Panc1 (cell line): ENCODE data around the gene GALNT10. TPM values are rescaled to one million over a fixed set of nuclear protein-coding genes. Genes with fewer than 3 reads are reported as not detected.

Experiments used
- ATAC-seq: fragments of 200-7000 bp; cut with Tn5 transposase; 2 replicates; pipeline ENCODE4 v1.9.1; 2020; ENCODE audit warnings: mild to moderate bottlenecking, moderate library complexity
- BruUV-seq: library from RNA; stranded (reverse); fragments of 400-500 nt; replicated peaks from 2 replicates; lab custom pipeline; 2021; lab: Mats Ljungman, UMichigan
- CTCF ChIA-PET: fragments of 300-600 bp; sonication (Branson Sonifier 250); formaldehyde crosslinking; loops from one replicate; lab custom pipeline; 2022; ENCODE audit warnings: antibody characterized with exemption; lab: Charles Lee
- POLR2A ChIA-PET: fragments of 300-600 bp; sonication (Branson Sonifier 250); formaldehyde crosslinking; loops from one replicate; lab custom pipeline; 2022; ENCODE audit warnings: antibody characterized with exemption; lab: Charles Lee
- DNase-seq: peaks from one replicate; pipeline ENCODE4 v3.0.0-alpha.2; 2010; ENCODE audit warnings: low read depth, low spot score
- H3K27ac ChIP-seq: 2 replicates; pipeline ENCODE4 v1.5.1; 2011; ENCODE audit warnings: mild to moderate bottlenecking, low read length, inconsistent platforms
- H3K27me3 ChIP-seq: fragments of 200-500 bp; sonication (Bioruptor generic); 2 replicates; pipeline ENCODE4 v1.6.0; 2014; ENCODE audit warnings: low read length, inconsistent platforms; ENCODE audit not compliant: control insufficient read depth, insufficient read depth
- H3K36me3 ChIP-seq: fragments of 200-500 bp; sonication (Bioruptor generic); 2 replicates; pipeline ENCODE4 v1.5.1; 2014; ENCODE audit warnings: inconsistent platforms, mild to moderate bottlenecking, low read length, moderate library complexity; ENCODE audit not compliant: control insufficient read depth, insufficient read depth
- H3K4me1 ChIP-seq: 2 replicates; pipeline ENCODE4 v1.5.1; 2011; ENCODE audit warnings: inconsistent platforms, mild to moderate bottlenecking, low read length, moderate library complexity; ENCODE audit not compliant: control insufficient read depth, insufficient read depth
- H3K4me3 ChIP-seq, 2 experiments: 2 replicates each; pipeline ENCODE4 v1.5.1; 2011 to 2012; ENCODE audit warnings: low read depth in 2 of 2, low read length in 2 of 2, mild to moderate bottlenecking in 2 of 2, inconsistent platforms in 1 of 2, moderate library complexity in 1 of 2
- H3K9me3 ChIP-seq: fragments of 200-500 bp; sonication (Bioruptor generic); 2 replicates; pipeline ENCODE4 v1.5.1; 2014; ENCODE audit warnings: low read depth, mild to moderate bottlenecking, inconsistent platforms, low read length, moderate library complexity; ENCODE audit not compliant: control insufficient read depth, insufficient read depth
- CTCF ChIP-seq: fragments of 450-650 bp; IDR thresholded peaks from 2 replicates; pipeline ENCODE4 v1.5.1; 2017; ENCODE audit warnings: mild to moderate bottlenecking
- POLR2AphosphoS5 ChIP-seq: IDR thresholded peaks from 2 replicates; pipeline ENCODE4 v1.6.1; 2012; ENCODE audit warnings: mild to moderate bottlenecking, low read depth, low read length, moderate library complexity
- REST ChIP-seq, 2 experiments: IDR thresholded peaks; 2 replicates each; pipeline ENCODE4 v1.6.1; 2011 to 2012; ENCODE audit warnings: low read depth in 2 of 2, control low read depth in 1 of 2, low read length in 1 of 2, mild to moderate bottlenecking in 1 of 2, moderate library complexity in 1 of 2; ENCODE audit not compliant: insufficient read depth in 1 of 2
- SIN3A ChIP-seq: IDR thresholded peaks from 2 replicates; pipeline ENCODE4 v1.6.1; 2012; ENCODE audit warnings: low read depth, mild to moderate bottlenecking, low read length, moderate library complexity, borderline replicate concordance; ENCODE audit not compliant: insufficient read depth
- TCF7L2 ChIP-seq: IDR thresholded peaks from 2 replicates; pipeline ENCODE4 v1.6.1; 2011; ENCODE audit warnings: mild to moderate bottlenecking, low read depth, low read length, inconsistent platforms
- in situ Hi-C: cut with HindIII; loops from 2 replicates; pipeline ENCODE4 v1.10.0; 2016; ENCODE audit warnings: low sequenced_read_pairs, low pct_unique_long_range_greater_than_20kb
- intact Hi-C: fragments of 100-400 bp; cut with micrococcal nuclease; formaldehyde crosslinking; loops from one replicate; pipeline ENCODE4 v1.10.0; 2022; ENCODE audit not compliant: unreplicated experiment
- total RNA-seq: library from RNA; stranded (reverse); gene quantifications from one replicate; pipeline ENCODE4 v1.2.1, GENCODE V29; 2021; ENCODE audit not compliant: unreplicated experiment

Gene GALNT10
- total RNA-seq, 1 experiment from 2014 or later, result 50.5 TPM

GRCh38 chr5:154202379-154203260 is 12.1 kb downstream of the GALNT10 start:
- no TSS peak for BruUV-seq
- H3K4me1 ChIP-seq, result peaks cover 13% of the 10 kb centered on the region
- no peaks in the 10 kb centered on the region for H3K36me3 ChIP-seq
- ATAC-seq (no peak), DNase-seq (no peak)
- no peak overlapping the region for H3K4me3 ChIP-seq
- in situ Hi-C loops (no loop called here), intact Hi-C loops (no loop called here)
- POLR2A ChIA-PET, result no interaction called here
- H3K27ac ChIP-seq, result no peak overlapping the region
- TF ChIP-seq CTCF (no peak), SIN3A (no peak), REST (IDR thresholded peaks at IDR 0.05; ENCODE audit: insufficient read depth in 1 of 2, low read depth in 2 of 2, low read length in 1 of 2) (no peak), POLR2AphosphoS5 (no peak), TCF7L2 (no peak)
- no peaks in the 10 kb centered on the region for H3K9me3 ChIP-seq
- CTCF ChIA-PET, result interaction anchor here (0.6 kb wide), 1 partner anchor 131 kb away, joined by 3 read pairs; no protein-coding TSS in a partner anchor
- H3K27me3 ChIP-seq, result no peaks in the 10 kb centered on the region

- Histone ChIP-seq H3K9me3 (no peaks in the 10 kb centered on the region), H3K27ac (no peak overlapping the region), H3K4me3 (no peak overlapping the region), H3K27me3 (no peaks in the 10 kb centered on the region), H3K36me3 (no peaks in the 10 kb centered on the region), H3K4me1 (peaks cover 1% of the 10 kb centered on the region; the same call in 1 of the 2 replicates)
- TF ChIP-seq REST (IDR thresholded peaks at IDR 0.05; ENCODE audit: insufficient read depth in 1 of 2, low read depth in 2 of 2, low read length in 1 of 2) (no peak), CTCF (no peak), SIN3A (no peak), TCF7L2 (no peak), POLR2AphosphoS5 (no peak)
- DNase-seq (no peak), ATAC-seq (no peak)
- intact Hi-C loops (no loop called here), in situ Hi-C loops (no loop called here)
- BruUV-seq, result no TSS peak
- POLR2A ChIA-PET, result no interaction called here
- CTCF ChIA-PET, result no interaction called here
These were observed 13.5 kb downstream of the GALNT10 start for GRCh38 chr5:154203798-154204578.
